GM23338 (cell line): ENCODE measurements around the gene MTMR3. TPM values are rescaled to one million over a fixed set of nuclear protein-coding genes. Genes with fewer than 3 reads are reported as not detected.

Experiments
- ATAC-seq: fragments of 200-7000 bp; cut with Tn5 transposase; 3 replicates; pipeline ENCODE4 v1.9.1; 2020
- DNase-seq: peaks from one replicate; pipeline ENCODE4 v3.0.0-alpha.2; 2015; ENCODE audit warnings: low spot score
- H2AFZ ChIP-seq: fragments of 200-600 bp; sonication (generic); 2 replicates; pipeline ENCODE4 v1.8.0; 2016; ENCODE audit warnings: antibody characterized with exemption, mild to moderate bottlenecking, moderate library complexity
- H3F3A ChIP-seq: fragments of 200-600 bp; sonication (generic); replicated peaks from 2 replicates; pipeline ENCODE4 v1.8.0; 2017; ENCODE audit warnings: antibody characterized with exemption, mixed run types, low read depth
- H3K27ac ChIP-seq: fragments of 200-600 bp; sonication (generic); 2 replicates; pipeline ENCODE4 v1.6.1; 2016; ENCODE audit warnings: low read depth
- H3K27me3 ChIP-seq: fragments of 200-600 bp; sonication (generic); 2 replicates; pipeline ENCODE4 v1.8.0; 2016; ENCODE audit warnings: mild to moderate bottlenecking, mixed run types, moderate library complexity; ENCODE audit not compliant: insufficient read depth
- H3K36me3 ChIP-seq: fragments of 200-600 bp; sonication (generic); 2 replicates; pipeline ENCODE4 v1.8.0; 2016; ENCODE audit warnings: mild to moderate bottlenecking; ENCODE audit not compliant: insufficient read depth
- H3K4me1 ChIP-seq: fragments of 200-600 bp; sonication (generic); 2 replicates; pipeline ENCODE4 v1.8.0; 2016; ENCODE audit warnings: mild to moderate bottlenecking, moderate library complexity; ENCODE audit not compliant: insufficient read depth
- H3K4me2 ChIP-seq: fragments of 200-600 bp; sonication (generic); 2 replicates; pipeline ENCODE4 v1.7.1; 2017; ENCODE audit warnings: mixed run types
- H3K4me3 ChIP-seq: fragments of 200-600 bp; sonication (generic); 2 replicates; pipeline ENCODE4 v1.6.1; 2016; ENCODE audit warnings: mixed run types
- H3K79me2 ChIP-seq: fragments of 200-600 bp; sonication (generic); replicated peaks from 2 replicates; pipeline ENCODE4 v1.8.0; 2017; ENCODE audit warnings: mild to moderate bottlenecking; ENCODE audit not compliant: insufficient read depth
- H3K9me2 ChIP-seq: fragments of 200-600 bp; sonication (generic); 2 replicates; pipeline ENCODE4 v1.8.0; 2017; ENCODE audit not compliant: insufficient read depth
- H4K20me1 ChIP-seq: fragments of 200-600 bp; sonication (generic); replicated peaks from 2 replicates; pipeline ENCODE4 v1.8.0; 2017; ENCODE audit warnings: mild to moderate bottlenecking; ENCODE audit not compliant: insufficient read depth
- H3K27ac Mint-ChIP-seq: 2 replicates; pipeline ENCODE4 v1.8.0; 2020; ENCODE audit warnings: inconsistent platforms, mild to moderate bottlenecking, moderate library complexity, mixed read lengths
- H3K27me3 Mint-ChIP-seq: 3 replicates; pipeline ENCODE4 v1.8.0; 2022; ENCODE audit warnings: low read depth, mild to moderate bottlenecking, moderate library complexity, mixed read lengths, inconsistent platforms; ENCODE audit not compliant: insufficient read depth, poor library complexity
- H3K36me3 Mint-ChIP-seq: 3 replicates; pipeline ENCODE4 v1.8.0; 2021; ENCODE audit warnings: low read depth, mild to moderate bottlenecking, inconsistent platforms, moderate library complexity, mixed read lengths
- H3K4me1 Mint-ChIP-seq: 3 replicates; pipeline ENCODE4 v1.8.0; 2020; ENCODE audit warnings: mild to moderate bottlenecking, inconsistent platforms, mixed read lengths
- H3K4me3 Mint-ChIP-seq: 3 replicates; pipeline ENCODE4 v1.8.0; 2021; ENCODE audit warnings: moderate library complexity, mild to moderate bottlenecking, inconsistent platforms, mixed read lengths
- H3K9me3 Mint-ChIP-seq: 3 replicates; pipeline ENCODE4 v1.8.0; 2020; ENCODE audit warnings: moderate library complexity, mild to moderate bottlenecking, inconsistent platforms, mixed read lengths
- EZH2 ChIP-seq: fragments of 200-600 bp; sonication (generic); IDR thresholded peaks from one replicate; pipeline ENCODE4 v1.8.0; 2017; ENCODE audit warnings: antibody characterized with exemption, mild to moderate bottlenecking, low read depth; ENCODE audit not compliant: unreplicated experiment
- ZNF114 ChIP-seq: fragments of 250-450 bp; sonication (Bioruptor Pico); IDR thresholded peaks from 2 replicates; pipeline ENCODE4 v1.5.0; 2020; ENCODE audit warnings: mild to moderate bottlenecking, moderate library complexity
- polyA plus RNA-seq: library from polyadenylated mRNA; unstranded; fragments of >200 nt; fragmentation: Nextera tagmentation; extraction: Ambion mirVana; gene quantifications from 2 replicates; pipeline ENCODE4 v1.2.1, GENCODE V29; 2016
- total RNA-seq: library from RNA; depleted of rRNA; stranded (reverse); fragments of >200 nt; shearing (Covaris generic); gene quantifications from 2 replicates; pipeline ENCODE4 v1.2.3, GENCODE V29; 2014
- TF ChIP-seq, protein P1 (sequence below): fragments of 250-450 bp; sonication (Bioruptor Pico); IDR thresholded peaks from 2 replicates; pipeline ENCODE4 v1.5.0; 2020; ENCODE audit warnings: mild to moderate bottlenecking, moderate library complexity
- TF ChIP-seq, protein P2 (sequence below): IDR thresholded peaks from 2 replicates; pipeline ENCODE4 v1.6.1; 2016; ENCODE audit warnings: antibody characterized with exemption

The MTMR3 gene
- total and polyA plus RNA-seq, 2 experiments from 2014 or later: 5.2 to 27.4 TPM

DNA sequence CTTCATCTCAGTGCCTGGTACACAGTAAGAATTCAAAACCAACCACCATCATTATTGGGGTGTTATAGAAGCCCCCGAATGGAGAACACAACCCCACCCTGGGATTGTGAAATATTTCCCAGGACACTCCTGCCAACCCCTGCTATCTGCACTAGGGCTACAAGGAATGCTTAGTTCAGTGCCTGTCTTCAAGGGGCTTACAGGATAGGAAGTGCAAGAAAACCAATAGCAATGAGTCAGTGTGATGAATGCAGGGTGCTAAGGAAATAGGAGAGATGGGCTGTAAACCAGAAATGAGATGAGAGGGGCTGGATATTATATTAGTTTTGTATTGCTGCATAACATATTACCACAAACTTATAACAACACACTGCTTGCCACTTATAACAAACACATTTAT is 43.9 kb upstream of the MTMR3 start (continued):
- TF ChIP-seq, protein P1, sequence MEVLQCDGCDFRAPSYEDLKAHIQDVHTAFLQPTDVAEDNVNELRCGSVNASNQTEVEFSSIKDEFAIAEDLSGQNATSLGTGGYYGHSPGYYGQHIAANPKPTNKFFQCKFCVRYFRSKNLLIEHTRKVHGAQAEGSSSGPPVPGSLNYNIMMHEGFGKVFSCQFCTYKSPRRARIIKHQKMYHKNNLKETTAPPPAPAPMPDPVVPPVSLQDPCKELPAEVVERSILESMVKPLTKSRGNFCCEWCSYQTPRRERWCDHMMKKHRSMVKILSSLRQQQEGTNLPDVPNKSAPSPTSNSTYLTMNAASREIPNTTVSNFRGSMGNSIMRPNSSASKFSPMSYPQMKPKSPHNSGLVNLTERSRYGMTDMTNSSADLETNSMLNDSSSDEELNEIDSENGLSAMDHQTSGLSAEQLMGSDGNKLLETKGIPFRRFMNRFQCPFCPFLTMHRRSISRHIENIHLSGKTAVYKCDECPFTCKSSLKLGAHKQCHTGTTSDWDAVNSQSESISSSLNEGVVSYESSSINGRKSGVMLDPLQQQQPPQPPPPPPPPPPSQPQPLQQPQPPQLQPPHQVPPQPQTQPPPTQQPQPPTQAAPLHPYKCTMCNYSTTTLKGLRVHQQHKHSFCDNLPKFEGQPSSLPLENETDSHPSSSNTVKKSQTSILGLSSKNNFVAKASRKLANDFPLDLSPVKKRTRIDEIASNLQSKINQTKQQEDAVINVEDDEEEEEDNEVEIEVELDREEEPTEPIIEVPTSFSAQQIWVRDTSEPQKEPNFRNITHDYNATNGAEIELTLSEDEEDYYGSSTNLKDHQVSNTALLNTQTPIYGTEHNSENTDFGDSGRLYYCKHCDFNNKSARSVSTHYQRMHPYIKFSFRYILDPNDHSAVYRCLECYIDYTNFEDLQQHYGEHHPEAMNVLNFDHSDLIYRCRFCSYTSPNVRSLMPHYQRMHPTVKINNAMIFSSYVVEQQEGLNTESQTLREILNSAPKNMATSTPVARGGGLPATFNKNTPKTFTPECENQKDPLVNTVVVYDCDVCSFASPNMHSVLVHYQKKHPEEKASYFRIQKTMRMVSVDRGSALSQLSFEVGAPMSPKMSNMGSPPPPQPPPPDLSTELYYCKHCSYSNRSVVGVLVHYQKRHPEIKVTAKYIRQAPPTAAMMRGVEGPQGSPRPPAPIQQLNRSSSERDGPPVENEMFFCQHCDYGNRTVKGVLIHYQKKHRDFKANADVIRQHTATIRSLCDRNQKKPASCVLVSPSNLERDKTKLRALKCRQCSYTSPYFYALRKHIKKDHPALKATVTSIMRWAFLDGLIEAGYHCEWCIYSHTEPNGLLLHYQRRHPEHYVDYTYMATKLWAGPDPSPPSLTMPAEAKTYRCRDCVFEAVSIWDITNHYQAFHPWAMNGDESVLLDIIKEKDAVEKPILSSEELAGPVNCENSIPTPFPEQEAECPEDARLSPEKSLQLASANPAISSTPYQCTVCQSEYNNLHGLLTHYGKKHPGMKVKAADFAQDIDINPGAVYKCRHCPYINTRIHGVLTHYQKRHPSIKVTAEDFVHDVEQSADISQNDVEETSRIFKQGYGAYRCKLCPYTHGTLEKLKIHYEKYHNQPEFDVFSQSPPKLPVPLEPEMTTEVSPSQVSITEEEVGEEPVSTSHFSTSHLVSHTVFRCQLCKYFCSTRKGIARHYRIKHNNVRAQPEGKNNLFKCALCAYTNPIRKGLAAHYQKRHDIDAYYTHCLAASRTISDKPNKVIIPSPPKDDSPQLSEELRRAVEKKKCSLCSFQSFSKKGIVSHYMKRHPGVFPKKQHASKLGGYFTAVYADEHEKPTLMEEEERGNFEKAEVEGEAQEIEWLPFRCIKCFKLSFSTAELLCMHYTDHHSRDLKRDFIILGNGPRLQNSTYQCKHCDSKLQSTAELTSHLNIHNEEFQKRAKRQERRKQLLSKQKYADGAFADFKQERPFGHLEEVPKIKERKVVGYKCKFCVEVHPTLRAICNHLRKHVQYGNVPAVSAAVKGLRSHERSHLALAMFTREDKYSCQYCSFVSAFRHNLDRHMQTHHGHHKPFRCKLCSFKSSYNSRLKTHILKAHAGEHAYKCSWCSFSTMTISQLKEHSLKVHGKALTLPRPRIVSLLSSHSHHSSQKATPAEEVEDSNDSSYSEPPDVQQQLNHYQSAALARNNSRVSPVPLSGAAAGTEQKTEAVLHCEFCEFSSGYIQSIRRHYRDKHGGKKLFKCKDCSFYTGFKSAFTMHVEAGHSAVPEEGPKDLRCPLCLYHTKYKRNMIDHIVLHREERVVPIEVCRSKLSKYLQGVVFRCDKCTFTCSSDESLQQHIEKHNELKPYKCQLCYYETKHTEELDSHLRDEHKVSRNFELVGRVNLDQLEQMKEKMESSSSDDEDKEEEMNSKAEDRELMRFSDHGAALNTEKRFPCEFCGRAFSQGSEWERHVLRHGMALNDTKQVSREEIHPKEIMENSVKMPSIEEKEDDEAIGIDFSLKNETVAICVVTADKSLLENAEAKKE: no peak
- TF ChIP-seq, protein P2, sequence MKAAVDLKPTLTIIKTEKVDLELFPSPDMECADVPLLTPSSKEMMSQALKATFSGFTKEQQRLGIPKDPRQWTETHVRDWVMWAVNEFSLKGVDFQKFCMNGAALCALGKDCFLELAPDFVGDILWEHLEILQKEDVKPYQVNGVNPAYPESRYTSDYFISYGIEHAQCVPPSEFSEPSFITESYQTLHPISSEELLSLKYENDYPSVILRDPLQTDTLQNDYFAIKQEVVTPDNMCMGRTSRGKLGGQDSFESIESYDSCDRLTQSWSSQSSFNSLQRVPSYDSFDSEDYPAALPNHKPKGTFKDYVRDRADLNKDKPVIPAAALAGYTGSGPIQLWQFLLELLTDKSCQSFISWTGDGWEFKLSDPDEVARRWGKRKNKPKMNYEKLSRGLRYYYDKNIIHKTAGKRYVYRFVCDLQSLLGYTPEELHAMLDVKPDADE: no peak

DNA sequence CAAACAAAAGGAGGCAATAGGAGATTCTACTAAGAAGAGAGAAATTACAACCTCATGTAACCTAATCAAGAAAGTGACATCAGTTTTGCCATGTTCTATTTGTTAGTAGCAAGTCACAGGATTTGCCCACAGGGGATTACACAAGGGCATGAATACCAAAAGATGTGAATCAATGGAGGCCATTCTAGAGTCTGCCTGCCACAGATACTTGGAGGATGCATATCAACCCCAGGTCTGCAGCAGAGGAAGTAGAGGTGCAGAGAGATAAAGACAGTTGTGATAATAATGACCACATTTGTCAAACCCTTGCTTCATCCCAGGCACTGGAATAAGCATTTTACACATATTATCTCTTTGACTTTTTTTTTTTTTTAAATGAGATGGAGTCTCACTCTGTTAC is 42.5 kb upstream of the MTMR3 start:
- peaks cover 14% of the 10 kb centered on the region for H3K79me2 ChIP-seq
- Mint-ChIP-seq H3K4me3 (no peak overlapping the region), H3K36me3 (no peaks in the 10 kb centered on the region; the same call in 2 of the 3 replicates), H3K27ac (no peak overlapping the region), H3K27me3 (no peaks in the 10 kb centered on the region), H3K9me3 (no peaks in the 10 kb centered on the region; the same call in 2 of the 3 replicates), H3K4me1 (peaks cover 9% of the 10 kb centered on the region)
- no peaks in the 10 kb centered on the region for H3K36me3 ChIP-seq
- no peak overlapping the region for H3K4me3 ChIP-seq
- TF ChIP-seq ZNF114 (CRISPR knock-in tag) (no peak), EZH2 (no peak)
- no peaks in the 10 kb centered on the region for H3K27me3 ChIP-seq
- H3F3A ChIP-seq: no peaks in the 10 kb centered on the region
- ATAC-seq (no peak), DNase-seq (no peak)
- no peak overlapping the region for H3K4me2 ChIP-seq
- peaks cover 11% of the 10 kb centered on the region; the same call in 1 of the 2 replicates for H3K4me1 ChIP-seq
- no peak overlapping the region for H3K27ac ChIP-seq
- no peaks in the 10 kb centered on the region; the same call in 1 of the 2 replicates for H4K20me1 ChIP-seq
- H3K9me2 ChIP-seq: no peaks in the 10 kb centered on the region
- H2AFZ ChIP-seq: peak overlapping the region; percentile 93; the same call in 1 of the 2 replicates
